DND-41 (cell line): ENCODE results near the gene SLAMF9.

Experiments used
- EZH2 ChIP-seq: IDR thresholded peaks from 3 replicates; pipeline ENCODE4 v1.6.1; 2012; ENCODE audit warnings: borderline replicate concordance, low read depth, mild to moderate bottlenecking, moderate library complexity, low read length, inconsistent platforms; ENCODE audit not compliant: severe bottlenecking
- TF ChIP-seq, protein P1 (sequence below): IDR thresholded peaks from 2 replicates; pipeline ENCODE4 v1.5.1; 2012; ENCODE audit warnings: borderline replicate concordance, low read length, moderate library complexity, mild to moderate bottlenecking; ENCODE audit not compliant: poor library complexity, severe bottlenecking; ENCODE audit errors: extremely low read depth

DNA sequence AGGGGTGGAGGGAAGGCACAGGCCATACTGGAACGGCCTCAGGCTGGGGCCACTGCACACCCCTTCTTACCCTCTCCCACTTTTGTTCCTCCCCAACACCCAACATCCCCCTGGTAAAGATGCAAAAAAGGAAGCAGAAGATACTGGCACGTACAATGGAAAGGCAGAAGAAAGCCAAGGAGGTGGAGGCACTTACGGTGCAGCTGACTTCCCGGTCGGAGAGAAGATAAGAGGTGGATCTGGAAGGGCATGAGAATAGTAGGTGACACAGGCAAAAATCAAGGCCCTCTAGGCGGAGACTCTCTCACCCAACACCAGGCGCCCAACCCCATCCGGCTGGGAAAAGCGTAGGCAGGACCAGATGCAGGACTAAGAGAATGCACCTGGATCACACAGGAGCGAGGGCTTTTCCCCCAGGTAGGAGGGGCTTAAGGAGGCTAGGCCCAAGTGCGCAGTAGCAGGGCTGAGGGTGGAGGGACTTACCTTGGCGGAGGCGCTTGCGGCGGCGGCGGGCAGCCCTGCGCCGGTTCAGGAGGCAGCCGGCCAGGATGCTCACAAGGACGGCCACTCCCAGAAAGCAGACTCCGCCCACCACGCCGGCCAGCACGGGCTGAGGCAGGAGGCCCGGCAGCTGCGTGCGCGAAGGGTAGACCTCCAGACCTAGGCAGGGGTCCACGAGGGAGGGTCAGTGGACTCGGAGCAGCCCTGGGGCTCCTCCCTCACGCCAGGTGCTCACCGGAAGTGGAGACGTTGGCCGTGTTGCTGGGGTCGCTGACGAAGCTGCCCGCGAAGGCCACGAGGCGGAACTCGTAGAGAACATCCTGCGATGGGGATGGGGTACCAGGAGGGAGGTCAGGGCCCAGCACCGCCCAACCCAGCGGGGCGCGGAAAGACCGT lies 24.6 kb downstream of the SLAMF9 start:
- no peak for TF ChIP-seq EZH2
- TF ChIP-seq, protein P1, sequence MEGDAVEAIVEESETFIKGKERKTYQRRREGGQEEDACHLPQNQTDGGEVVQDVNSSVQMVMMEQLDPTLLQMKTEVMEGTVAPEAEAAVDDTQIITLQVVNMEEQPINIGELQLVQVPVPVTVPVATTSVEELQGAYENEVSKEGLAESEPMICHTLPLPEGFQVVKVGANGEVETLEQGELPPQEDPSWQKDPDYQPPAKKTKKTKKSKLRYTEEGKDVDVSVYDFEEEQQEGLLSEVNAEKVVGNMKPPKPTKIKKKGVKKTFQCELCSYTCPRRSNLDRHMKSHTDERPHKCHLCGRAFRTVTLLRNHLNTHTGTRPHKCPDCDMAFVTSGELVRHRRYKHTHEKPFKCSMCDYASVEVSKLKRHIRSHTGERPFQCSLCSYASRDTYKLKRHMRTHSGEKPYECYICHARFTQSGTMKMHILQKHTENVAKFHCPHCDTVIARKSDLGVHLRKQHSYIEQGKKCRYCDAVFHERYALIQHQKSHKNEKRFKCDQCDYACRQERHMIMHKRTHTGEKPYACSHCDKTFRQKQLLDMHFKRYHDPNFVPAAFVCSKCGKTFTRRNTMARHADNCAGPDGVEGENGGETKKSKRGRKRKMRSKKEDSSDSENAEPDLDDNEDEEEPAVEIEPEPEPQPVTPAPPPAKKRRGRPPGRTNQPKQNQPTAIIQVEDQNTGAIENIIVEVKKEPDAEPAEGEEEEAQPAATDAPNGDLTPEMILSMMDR, result no peak
